ENCODE data around the gene DNAAF5. TPM values are rescaled to one million over a fixed set of nuclear protein-coding genes. Genes with fewer than 3 reads are reported as not detected.

Gene DNAAF5
- total and polyA plus RNA-seq, 2 of the 13 experiments (the other 11 are each of a cell fraction or from before 2014, with no cell fraction given): 11.9 to 21.5 TPM

- TF ChIP-seq POLR2G (IDR thresholded peaks at IDR 0.05; ENCODE audit: low read depth, low read length) (peak; percentile 84), ZBTB4 (CRISPR knock-in tag; IDR thresholded peaks at IDR 0.05; ENCODE audit: borderline replicate concordance) (peak; percentile 70; the same call in 1 of the 2 replicates), HMGXB3 (CRISPR knock-in tag; IDR thresholded peaks at IDR 0.05; ENCODE audit: borderline replicate concordance) (0 out of 2 replicates have a peak, but pooled peaks have one; percentile 54), ZNF44 (CRISPR knock-in tag; IDR thresholded peaks at IDR 0.05) (peak; percentile 92; the same call in 1 of the 2 replicates), ZNF124 (CRISPR knock-in tag; IDR thresholded peaks at IDR 0.05) (peak; percentile 63; the same call in 1 of the 2 replicates), WIZ (CRISPR knock-in tag; IDR thresholded peaks at IDR 0.05) (0 out of 2 replicates have a peak, but pooled peaks have one; percentile 26), ZNF564 (CRISPR knock-in tag; IDR thresholded peaks at IDR 0.05) (peak; percentile 68; the same call in 1 of the 2 replicates), ZNF251 (CRISPR knock-in tag; IDR thresholded peaks at IDR 0.05) (no peak), MIXL1 (CRISPR knock-in tag; IDR thresholded peaks at IDR 0.05) (0 out of 2 replicates have a peak, but pooled peaks have one; percentile 15), REST (IDR thresholded peaks at IDR 0.05; ENCODE audit: borderline replicate concordance in 1 of 2, low read depth in 1 of 2, low read length in 2 of 2) (peak in 1 of 2 experiments; percentile 52; a peak in 1 of 4 replicates), SALL2 (CRISPR knock-in tag; IDR thresholded peaks at IDR 0.05) (peak; percentile 71; the same call in 1 of the 2 replicates), ZSCAN31 (CRISPR knock-in tag; IDR thresholded peaks at IDR 0.05; ENCODE audit: low read depth) (peak; percentile 79; the same call in 1 of the 2 replicates), KLF9 (CRISPR knock-in tag; IDR thresholded peaks at IDR 0.05; ENCODE audit: low read depth) (0 out of 2 replicates have a peak, but pooled peaks have one; percentile 37), GATAD1 (CRISPR knock-in tag; IDR thresholded peaks at IDR 0.05) (peak; percentile 95), HNRNPL (IDR thresholded peaks at IDR 0.05; ENCODE audit: low read depth, low read length) (no peak), MXD3 (CRISPR knock-in tag; IDR thresholded peaks at IDR 0.05) (peak; percentile 98)
Measured at GRCh38 chr7:726084-726853, at the start of gene DNAAF5 (continued).

All from HepG2 (cell line).